GM12801 (cell line): ENCODE results near the gene TMEM260.

Experiments used
- TF ChIP-seq, protein P1 (sequence below): IDR thresholded peaks from one replicate; pipeline ENCODE4 v1.5.1; 2011; ENCODE audit warnings: control low read depth; ENCODE audit not compliant: insufficient read length; ENCODE audit errors: extremely low read depth

TMEM260 gene

DNA sequence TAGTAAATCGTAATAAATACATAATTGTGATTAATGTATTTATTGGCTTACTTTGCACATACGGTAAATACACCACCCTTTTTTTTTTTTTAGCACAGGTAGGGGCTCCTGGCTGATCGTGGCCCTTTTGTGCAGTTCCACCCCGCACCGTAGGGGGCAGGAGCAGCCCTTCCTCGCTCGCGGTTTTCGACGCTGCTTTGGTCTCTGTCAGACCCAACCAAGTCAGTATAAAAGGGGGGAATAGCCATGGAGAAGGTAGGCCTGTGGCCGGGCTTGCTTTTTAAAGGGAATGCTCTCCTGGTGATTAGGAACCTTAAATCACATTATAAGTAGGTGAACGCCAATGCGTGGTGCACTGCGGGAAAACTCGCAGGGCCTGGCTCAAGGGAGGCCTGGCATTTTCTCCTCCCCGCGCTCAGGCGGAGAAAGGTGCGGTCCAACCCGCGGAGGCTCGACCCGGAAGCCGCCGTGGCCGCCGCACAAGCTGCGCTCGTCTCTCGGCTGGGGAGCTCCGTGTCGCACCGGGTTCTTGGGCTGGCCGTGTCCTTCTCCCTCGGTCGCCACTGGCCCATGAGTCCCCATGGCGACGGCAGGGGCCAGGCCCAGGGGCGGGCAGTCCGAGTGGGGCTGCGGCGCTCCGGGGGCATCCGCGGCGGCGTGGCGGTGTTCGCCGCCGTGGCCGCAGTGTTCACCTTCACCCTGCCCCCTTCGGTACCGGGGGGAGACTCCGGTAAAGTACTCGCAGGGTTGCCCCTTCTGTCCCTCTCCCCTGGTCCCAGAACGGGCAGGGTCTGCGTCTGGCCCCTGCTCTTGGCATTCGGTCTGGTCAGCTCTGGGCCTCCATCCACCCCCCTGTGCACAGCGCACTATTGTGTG, at the start of gene TMEM260:
Gene TMEM260, plus strand, starts transcription at position 454 of the 876 bp plus-strand sequence. Its CDS starts 117 bp downstream, at position 571.
- TF ChIP-seq, protein P1, sequence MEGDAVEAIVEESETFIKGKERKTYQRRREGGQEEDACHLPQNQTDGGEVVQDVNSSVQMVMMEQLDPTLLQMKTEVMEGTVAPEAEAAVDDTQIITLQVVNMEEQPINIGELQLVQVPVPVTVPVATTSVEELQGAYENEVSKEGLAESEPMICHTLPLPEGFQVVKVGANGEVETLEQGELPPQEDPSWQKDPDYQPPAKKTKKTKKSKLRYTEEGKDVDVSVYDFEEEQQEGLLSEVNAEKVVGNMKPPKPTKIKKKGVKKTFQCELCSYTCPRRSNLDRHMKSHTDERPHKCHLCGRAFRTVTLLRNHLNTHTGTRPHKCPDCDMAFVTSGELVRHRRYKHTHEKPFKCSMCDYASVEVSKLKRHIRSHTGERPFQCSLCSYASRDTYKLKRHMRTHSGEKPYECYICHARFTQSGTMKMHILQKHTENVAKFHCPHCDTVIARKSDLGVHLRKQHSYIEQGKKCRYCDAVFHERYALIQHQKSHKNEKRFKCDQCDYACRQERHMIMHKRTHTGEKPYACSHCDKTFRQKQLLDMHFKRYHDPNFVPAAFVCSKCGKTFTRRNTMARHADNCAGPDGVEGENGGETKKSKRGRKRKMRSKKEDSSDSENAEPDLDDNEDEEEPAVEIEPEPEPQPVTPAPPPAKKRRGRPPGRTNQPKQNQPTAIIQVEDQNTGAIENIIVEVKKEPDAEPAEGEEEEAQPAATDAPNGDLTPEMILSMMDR, result no peak

DNA sequence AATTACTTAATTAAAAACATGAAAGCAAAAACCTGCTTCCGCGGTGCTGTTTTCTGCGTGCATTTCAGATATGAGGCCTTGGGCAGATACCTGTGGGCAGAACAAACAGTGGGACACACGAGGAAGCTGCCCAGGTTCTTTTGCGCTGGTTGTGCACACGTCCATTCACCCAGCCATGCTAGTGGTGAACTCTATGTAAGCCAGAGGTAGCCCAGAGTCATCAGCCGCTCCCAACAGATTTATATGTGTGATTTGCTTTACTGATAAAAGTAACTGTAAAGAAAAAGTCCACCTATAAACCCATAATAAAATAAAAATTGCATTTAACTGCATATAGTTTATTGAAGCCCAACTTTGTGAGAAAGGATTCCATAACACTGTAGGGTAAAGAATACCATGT, 47.1 kb upstream of the TMEM260 start:
- TF ChIP-seq, protein P1, result no peak

DNA sequence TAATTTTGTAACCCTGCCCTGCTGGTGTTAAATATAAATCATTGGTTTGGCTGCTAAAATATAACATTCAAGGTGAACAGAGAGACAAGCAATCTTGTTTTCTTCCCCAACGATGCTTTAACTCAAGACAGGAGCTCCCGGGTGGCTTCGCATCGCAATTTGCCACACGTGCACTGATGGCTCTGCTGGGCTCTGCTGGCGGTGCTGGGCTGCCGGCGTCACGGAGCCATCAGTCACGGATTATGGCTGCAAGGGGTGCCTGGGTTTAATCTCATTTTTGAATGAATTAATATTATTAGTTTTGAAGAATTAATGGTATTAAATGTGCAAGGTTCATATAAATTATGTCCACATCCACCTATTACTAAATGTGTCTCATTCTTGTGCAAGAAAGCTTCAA, 44.9 kb upstream of the TMEM260 start:
- TF ChIP-seq, protein P1, result no peak

DNA sequence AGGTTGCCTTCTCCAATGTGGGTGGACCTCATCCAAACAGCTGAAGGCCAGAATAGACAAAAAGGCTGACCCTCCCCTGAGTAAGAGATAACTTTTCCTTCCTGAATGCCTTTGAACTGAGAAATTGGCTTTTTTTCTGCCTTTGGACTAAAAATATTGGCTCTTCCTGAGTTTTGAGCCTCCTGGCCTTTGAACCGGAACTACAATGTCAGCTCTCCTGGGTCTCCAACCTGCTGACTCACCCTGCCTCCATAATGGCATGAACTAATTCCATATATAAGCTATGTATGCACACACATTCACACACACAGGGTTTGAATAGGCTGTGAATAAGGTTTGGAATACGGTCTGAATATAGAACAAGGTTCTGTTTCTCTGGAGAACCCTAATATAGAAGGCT, 39.7 kb upstream of the TMEM260 start:
- TF ChIP-seq, protein P1, result no peak

DNA sequence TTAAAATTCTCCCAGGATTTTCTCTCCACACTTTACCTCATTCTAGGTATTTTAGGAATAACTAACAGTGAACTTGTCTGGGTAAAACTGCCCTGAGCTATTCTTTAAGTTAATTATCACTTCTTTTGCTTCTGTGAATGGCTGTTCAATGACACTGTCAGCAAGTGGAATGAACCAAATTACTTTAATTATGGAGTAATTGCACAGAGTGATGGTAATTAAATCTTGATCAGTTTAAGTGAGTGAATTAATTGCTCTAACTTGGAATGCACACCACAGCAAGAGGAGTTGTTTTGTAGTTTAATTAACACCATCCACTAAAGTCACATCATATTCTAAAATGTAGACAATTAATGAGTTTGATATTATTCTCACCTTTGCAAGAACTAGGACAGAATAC, 36.2 kb upstream of the TMEM260 start:
- TF ChIP-seq, protein P1, result no peak

DNA sequence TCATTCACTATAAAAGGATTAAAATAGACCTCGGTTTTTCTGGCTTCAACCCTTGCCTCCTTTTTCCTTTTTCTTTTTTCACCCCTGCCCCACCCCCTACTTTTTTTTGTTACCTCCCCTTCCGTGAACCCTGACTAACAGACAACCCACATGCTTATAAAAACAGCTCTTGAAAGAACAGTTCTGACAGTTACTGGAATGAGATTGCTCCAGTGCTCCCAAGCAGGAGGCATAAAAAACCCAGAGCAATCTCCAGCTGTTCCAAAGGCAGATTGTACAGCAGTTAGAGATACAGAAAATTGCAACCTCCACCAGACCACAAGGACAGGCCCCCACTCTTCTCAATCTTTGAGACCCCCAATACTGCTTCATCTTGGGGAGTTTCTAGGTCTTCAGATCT, 29.9 kb upstream of the TMEM260 start:
- TF ChIP-seq, protein P1, result no peak

DNA sequence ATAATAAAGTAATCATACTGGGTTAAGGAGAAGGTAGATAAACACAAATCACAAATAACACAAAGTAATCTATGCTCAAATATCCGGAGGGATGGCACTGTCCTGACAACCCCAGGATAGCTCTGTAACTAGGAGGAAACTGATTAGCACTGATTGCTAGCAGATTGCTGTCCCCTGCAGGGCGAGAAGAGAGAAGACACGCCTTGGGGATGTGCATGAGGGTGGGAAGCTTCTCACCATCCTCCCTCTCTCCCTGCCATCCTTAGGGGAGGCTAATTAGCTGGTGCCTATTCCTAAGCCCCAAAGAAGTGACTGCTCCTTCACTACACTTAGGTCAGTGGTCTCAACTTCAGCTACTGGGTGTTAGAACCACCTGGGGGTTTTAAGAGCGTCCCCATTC, 27.0 kb upstream of the TMEM260 start:
- TF ChIP-seq, protein P1, result no peak
